ENCODE data around the gene DNAH11.

DNA sequence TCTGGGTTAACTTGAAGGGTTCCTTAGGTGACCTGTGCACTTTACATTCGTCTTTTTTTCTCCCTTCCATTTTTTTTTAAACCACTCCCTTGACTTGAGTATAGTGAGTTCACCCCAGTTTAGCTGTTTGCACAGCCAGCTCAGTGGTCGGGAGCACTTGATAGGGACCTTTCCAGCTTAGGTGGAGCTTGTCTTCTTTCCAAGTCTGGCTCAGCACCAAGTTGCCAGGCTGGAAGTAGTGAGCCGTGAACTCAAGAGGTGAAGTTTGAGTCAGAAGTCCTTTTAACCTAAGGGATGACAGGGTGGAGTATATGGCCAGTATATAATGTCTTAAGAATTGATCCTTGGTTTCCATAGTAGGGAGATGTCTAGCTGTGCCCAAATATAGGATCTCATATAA is 7.2 kb downstream of the DNAH11 start:
- TF ChIP-seq, protein P1, sequence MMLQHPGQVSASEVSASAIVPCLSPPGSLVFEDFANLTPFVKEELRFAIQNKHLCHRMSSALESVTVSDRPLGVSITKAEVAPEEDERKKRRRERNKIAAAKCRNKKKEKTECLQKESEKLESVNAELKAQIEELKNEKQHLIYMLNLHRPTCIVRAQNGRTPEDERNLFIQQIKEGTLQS (CRISPR knock-in tag; IDR thresholded peaks at IDR 0.05): no peak
- TF ChIP-seq, protein P2, sequence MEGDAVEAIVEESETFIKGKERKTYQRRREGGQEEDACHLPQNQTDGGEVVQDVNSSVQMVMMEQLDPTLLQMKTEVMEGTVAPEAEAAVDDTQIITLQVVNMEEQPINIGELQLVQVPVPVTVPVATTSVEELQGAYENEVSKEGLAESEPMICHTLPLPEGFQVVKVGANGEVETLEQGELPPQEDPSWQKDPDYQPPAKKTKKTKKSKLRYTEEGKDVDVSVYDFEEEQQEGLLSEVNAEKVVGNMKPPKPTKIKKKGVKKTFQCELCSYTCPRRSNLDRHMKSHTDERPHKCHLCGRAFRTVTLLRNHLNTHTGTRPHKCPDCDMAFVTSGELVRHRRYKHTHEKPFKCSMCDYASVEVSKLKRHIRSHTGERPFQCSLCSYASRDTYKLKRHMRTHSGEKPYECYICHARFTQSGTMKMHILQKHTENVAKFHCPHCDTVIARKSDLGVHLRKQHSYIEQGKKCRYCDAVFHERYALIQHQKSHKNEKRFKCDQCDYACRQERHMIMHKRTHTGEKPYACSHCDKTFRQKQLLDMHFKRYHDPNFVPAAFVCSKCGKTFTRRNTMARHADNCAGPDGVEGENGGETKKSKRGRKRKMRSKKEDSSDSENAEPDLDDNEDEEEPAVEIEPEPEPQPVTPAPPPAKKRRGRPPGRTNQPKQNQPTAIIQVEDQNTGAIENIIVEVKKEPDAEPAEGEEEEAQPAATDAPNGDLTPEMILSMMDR (CRISPR knock-in tag; IDR thresholded peaks at IDR 0.05): no peak

All from HepG2 (cell line).